Spinal cord (tissue), 10 donors: ENCODE data around the gene SGMS1. TPM values are rescaled to one million over a fixed set of nuclear protein-coding genes. Genes with fewer than 3 reads are reported as not detected.

Source experiments
- DNase-seq, 6 donors: peaks; one replicate each; pipeline versions ENCODE4 v3.0.0 to v3.0.0-alpha.2; 2013 to 2015; ENCODE audit warnings: low spot score in 6 of 6, low read depth in 4 of 6
- H3K27ac ChIP-seq: one replicate; pipeline ENCODE4 v1.5.1; 2013; ENCODE audit warnings: low read depth, low read length, control low read depth
- H3K27me3 ChIP-seq: one replicate; pipeline ENCODE4 v1.6.1; 2013; ENCODE audit warnings: low read length; ENCODE audit not compliant: control insufficient read depth, insufficient read depth
- H3K36me3 ChIP-seq: one replicate; pipeline ENCODE4 v1.6.1; 2013; ENCODE audit warnings: low read length; ENCODE audit not compliant: control insufficient read depth, insufficient read depth
- H3K4me1 ChIP-seq: one replicate; pipeline ENCODE4 v1.6.1; 2013; ENCODE audit warnings: low read length; ENCODE audit not compliant: control insufficient read depth, insufficient read depth
- H3K4me3 ChIP-seq: one replicate; pipeline ENCODE4 v1.5.1; 2013; ENCODE audit warnings: low read depth, low read length, control low read depth
- H3K9me3 ChIP-seq: one replicate; pipeline ENCODE4 v1.6.1; 2013; ENCODE audit warnings: low read length; ENCODE audit not compliant: control insufficient read depth, insufficient read depth
- WGBS: methylation state at CpG from one replicate; pipeline ENCODE4 v1.1.5; 2013; ENCODE audit warnings: missing lambda C conversion rate; ENCODE audit not compliant: insufficient coverage; 5-methylcytosine and 5-hydroxymethylcytosine counted together
- polyA plus RNA-seq, 2 donors: library from polyadenylated mRNA; unstranded; fragments of 120-200 nt; gene quantifications; one replicate each; pipeline ENCODE4 v1.2.1, GENCODE V29; 2013; ENCODE audit not compliant: insufficient read length in 2 of 2
- total RNA-seq, 2 donors: library from RNA; depleted of rRNA in 1 of 2; stranded (reverse); fragments of 120-200 nt in 1 of 2; fragments of >200 nt in 1 of 2; gene quantifications; one replicate each; pipeline versions ENCODE4 v1.2.3 to v1.2.4, GENCODE V29; 2013 to 2014
- donor health status: healthy.

The SGMS1 gene
- total and polyA plus RNA-seq, 4 donors, result 24.5 to 57.2 (median 40.5) TPM

DNA sequence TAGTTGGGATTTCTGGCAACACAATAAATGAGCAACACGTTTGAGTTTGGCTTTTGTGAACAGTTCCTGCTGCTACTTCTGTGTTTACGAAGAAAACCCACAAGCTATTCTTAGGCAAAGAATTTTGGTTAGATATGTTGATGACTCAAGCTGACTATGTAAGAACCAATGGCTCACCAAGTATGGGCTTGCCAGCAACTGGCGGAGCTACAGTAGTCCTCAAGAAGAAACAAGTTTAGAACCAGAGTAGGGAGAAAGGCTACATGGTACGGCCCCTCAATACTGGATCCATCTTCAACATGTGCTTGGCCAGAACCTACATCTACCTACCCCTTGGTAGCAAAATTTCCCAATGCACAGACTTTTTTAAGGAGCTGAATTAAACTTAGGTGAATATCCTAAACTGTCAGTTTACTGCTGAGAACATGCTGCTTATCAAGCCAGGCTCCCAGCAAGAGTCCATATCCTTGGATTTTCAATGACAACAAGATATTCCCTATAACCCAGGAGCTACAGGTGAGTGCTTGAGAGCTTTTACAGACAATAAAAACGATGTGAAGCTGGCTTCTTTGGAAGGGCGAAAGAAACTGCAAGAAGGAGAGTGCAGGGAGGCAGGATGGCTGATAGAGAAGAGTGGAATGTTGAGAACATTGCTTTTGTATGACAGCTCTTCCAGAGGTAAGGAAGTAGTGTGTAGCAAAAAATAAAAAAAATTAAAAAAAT is 298.1 kb downstream of the SGMS1 start:
- WGBS, result 87% methylated on average over 3 of the region's 6 CpGs
- Histone ChIP-seq H3K36me3 (no peaks in the 10 kb centered on the region), H3K27me3 (no peaks in the 10 kb centered on the region), H3K27ac (no peak overlapping the region), H3K4me1 (no peaks in the 10 kb centered on the region), H3K9me3 (no peaks in the 10 kb centered on the region), H3K4me3 (no peak overlapping the region)
- DNase-seq, result no peak

DNA sequence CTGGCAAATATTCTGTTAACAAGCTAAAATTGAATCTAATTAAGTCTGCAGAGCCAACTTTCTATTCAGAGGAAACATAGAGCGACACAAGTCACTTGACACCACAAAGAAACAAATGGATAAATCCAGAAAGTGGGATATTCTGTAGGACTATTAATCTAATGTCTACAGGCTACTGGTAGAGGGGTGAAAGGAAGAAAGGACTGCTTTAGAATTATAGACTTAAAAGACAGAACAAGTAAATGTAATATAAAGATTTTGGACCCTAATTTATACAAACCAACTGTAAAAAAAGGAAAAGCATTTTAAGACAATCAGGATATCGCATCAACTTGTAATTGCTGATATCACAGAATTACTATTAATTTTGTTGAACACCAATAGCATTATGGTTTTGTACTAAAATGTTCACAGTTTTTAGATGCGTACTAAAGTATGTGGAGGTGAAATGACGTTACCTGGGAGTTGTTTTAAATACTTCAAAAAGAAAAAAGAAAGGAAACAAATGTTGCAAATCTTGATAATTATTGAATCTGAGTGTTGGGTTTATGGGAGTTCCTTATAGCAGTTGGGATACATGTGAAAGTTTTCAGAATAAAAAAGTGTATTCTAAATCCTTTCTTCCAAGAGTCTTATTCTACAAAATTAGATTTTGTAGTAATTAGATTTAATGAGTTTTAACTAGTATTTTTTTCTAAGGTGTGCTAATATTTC is 298.9 kb downstream of the SGMS1 start:
- 100% methylated on average over 2 of the region's 4 CpGs for WGBS
- H3K4me3 ChIP-seq, result no peak overlapping the region
- no peaks in the 10 kb centered on the region for H3K9me3 ChIP-seq
- no peaks in the 10 kb centered on the region for H3K36me3 ChIP-seq
- no peaks in the 10 kb centered on the region for H3K27me3 ChIP-seq
- no peak for DNase-seq
- H3K4me1 ChIP-seq, result no peaks in the 10 kb centered on the region
- no peak overlapping the region for H3K27ac ChIP-seq

DNA sequence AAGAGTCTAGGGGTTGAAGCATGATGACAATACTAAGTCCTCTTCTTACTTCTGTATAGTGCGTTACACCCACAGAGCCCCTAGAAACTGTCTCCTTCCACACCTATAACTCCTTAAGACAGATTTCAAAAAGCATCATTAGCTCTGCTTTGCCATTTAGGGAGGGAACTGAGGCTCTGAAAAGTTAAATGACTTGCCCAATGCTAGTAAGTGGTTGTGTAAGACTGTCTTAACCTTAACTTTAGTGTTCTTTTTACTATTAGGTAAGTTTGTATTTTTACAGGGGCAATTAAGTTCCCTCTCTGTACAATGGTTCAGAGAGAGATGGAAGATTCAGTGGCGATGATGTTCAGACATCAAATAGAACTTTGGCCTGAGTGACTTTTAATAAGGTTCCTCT is 299.7 kb downstream of the SGMS1 start:
- H3K4me3 ChIP-seq, result no peak overlapping the region
- no peaks in the 10 kb centered on the region for H3K36me3 ChIP-seq
- H3K27me3 ChIP-seq, result no peaks in the 10 kb centered on the region
- no peak for DNase-seq
- H3K27ac ChIP-seq, result no peak overlapping the region
- no peaks in the 10 kb centered on the region for H3K4me1 ChIP-seq
- no peaks in the 10 kb centered on the region for H3K9me3 ChIP-seq
- WGBS, result no CpG with 5 or more reads among the region's 2 CpGs

DNA sequence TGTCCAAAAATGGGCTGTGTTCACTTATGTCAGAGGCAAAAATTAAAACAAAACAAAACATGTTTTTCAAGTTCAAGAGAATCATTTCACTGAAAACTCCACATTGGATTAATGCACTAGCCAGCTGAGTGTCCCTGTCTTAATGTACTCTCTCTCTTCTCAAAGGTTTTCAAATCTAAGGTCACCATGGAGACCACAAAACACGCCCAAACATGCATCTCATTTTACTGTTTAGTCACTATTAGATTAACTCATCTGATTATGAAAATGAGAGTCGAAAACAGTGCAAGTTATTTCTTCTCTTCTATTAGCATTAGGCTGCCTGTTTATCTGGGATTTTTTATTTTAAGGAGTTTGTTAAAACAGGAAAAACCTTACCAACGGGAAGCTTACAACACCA is 301.7 kb downstream of the SGMS1 start:
- Histone ChIP-seq H3K4me3 (no peak overlapping the region), H3K27me3 (no peaks in the 10 kb centered on the region), H3K4me1 (no peaks in the 10 kb centered on the region), H3K27ac (peak overlapping the region; percentile 25), H3K9me3 (no peaks in the 10 kb centered on the region), H3K36me3 (no peaks in the 10 kb centered on the region)
- WGBS, result no CpG with 5 or more reads among the region's 3 CpGs
- DNase-seq, result peak in 2 of 6 donors; percentile 42 to 50

DNA sequence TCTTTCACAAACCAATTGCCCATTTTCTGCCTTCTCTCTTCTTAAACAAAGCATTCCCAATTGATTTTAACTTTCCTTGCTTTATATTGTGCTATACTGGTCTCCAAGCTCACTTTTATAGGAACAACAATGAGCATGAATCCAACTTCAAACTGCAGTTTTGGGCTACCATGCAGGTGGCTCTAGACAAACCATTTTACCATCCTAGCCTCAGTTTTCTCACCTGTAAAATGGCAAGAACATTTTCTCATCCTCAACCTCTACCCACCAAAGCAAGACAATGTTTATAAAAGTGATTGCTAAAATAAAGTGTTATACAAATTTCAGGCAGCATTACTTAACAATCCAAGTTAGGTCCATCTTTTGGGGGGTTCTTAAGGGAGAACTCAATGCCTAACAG is 305.6 kb downstream of the SGMS1 start:
- Histone ChIP-seq H3K36me3 (no peaks in the 10 kb centered on the region), H3K4me1 (no peaks in the 10 kb centered on the region), H3K9me3 (no peaks in the 10 kb centered on the region), H3K27ac (no peak overlapping the region), H3K27me3 (no peaks in the 10 kb centered on the region), H3K4me3 (no peak overlapping the region)
- DNase-seq, result no peak

DNA sequence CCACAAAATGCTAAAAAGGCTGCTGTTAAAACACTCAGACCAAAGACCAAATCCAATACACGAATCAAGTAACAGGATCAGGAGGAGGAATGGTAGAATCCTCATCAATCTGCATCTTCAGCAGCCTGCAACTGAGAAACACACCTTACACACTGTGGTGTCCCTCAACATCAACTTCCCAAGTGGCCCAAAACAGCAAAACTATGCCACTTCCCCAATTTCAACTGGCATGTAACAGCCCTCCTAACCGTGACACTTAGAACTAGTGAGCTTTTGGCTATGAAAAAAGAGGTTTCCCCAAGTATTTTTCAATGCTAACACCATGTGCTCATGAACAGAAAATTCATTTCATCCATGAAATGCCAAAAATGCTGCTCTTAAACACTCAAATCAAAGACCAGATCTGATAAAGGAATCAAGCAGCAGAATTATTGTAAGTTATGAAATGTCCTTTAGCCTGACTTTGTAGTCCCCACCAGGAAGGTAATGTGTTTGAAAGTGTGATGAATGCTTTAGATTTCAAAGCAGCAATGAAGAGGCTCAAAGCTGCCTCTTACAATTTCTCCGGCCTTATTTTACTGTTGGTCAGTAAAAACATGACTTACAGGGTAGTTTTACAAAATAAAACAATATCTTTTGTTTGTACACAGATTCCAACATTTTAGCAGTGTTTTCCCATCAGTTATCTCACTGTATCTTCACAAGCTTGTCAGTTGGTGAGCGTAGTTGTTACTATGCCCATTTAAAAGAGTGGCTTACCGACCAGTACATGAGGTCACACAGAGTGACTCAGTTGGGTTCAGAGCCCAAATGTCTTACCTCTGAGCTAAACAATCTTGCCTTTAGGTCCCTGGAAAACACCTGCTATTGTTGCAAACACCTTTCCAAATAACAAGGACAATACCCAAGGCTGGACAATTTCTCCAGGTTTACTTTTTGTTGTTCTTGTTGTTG is 306.8 kb downstream of the SGMS1 start:
- 86% methylated on average over 3 of the region's 5 CpGs for WGBS

DNA sequence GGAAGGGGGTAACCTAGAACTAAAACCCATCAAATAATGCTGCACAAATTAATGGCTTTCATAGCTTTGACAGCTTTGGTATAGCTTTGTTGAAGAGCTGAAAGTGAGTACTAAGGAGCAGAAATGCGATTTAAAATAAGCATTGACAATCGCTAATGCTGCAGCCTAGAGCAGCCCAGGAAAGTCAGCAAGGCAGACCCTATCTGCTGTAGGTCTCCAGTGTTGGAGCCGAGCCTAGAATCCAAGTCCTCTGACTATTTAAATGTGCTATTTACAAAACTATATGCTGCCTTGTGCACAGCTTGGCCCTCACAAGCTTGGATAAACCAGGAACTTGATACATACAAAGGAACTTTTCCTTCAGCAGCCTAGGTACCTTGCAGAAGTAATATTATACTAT is 307.6 kb downstream of the SGMS1 start:
- Histone ChIP-seq H3K36me3 (no peaks in the 10 kb centered on the region), H3K9me3 (no peaks in the 10 kb centered on the region), H3K4me3 (no peak overlapping the region), H3K27ac (no peak overlapping the region), H3K27me3 (no peaks in the 10 kb centered on the region), H3K4me1 (no peaks in the 10 kb centered on the region)
- DNase-seq, result no peak
- WGBS, result 92% methylated on average over 3 of the region's 3 CpGs

More for the DNA sequence above, 306.8 kb downstream of the SGMS1 start:
- Histone ChIP-seq H3K36me3 (no peaks in the 10 kb centered on the region), H3K9me3 (no peaks in the 10 kb centered on the region), H3K27ac (no peak overlapping the region), H3K27me3 (no peaks in the 10 kb centered on the region), H3K4me3 (no peak overlapping the region), H3K4me1 (no peaks in the 10 kb centered on the region)
- no peak for DNase-seq

DNA sequence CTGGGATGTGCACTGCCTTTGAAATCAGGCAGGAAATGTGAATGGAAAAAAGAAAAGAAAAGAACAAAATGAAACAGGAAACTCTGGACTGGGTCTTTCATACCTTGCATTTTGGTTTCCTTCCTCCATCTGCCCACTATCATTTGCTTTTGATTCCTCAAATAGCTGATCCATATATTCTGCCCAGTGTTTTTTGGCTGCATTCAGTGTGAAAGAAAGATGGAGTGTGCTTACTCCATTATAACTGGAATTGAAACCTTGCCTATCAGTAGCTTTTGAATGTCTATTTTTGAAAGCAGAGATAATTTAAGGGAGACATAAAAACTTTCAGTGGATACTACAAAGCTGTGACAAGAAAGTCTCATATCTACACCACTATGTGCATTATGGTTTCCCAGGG is 308.3 kb downstream of the SGMS1 start:
- H3K9me3 ChIP-seq, result no peaks in the 10 kb centered on the region

DNA sequence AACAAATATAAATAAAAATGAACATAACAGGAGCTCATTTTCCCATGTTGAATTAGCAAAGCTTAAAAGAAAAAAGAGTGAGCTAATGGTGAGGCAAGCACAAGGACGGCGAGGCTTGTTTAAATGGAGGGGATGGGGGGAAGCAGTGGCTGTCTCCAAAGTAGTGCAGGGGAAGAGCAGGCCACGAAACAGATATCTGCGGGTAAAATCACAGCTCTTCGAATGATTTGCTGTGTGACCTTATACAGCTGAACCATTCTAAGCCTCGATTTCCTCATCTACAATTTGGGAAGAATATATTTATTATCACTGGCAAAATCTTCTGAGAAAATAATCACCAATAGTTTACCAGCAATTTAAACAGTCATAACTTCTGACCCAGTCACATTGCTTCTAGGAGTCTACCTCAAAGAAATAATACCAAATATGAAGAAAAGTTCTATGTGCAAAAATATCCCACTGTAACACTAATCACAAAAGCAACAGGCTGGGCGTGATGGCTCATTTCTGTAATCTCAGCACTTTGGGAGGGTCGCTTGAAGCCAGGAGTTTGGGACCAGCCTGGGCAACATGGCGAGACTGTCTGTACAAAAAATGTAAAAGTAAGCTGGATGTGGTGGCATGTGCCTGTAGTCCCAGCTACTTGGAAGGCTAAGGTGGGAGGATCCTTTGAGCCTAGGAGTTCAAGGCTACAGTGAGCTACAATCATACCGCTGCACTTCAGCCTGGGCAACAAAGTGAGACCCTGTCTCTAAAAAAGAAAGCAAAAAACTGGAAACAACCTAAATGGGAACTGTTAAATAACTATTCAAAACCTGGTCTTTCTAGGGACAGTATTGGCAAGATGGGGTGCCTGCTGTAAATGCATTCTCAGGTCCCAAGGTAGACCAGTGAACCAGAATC is 309.3 kb downstream of the SGMS1 start:
- no peak for DNase-seq
- H3K27me3 ChIP-seq, result no peaks in the 10 kb centered on the region
- H3K27ac ChIP-seq, result no peak overlapping the region
- H3K9me3 ChIP-seq, result no peaks in the 10 kb centered on the region
- 94% methylated on average over 6 of the region's 10 CpGs for WGBS
- peaks cover 4% of the 10 kb centered on the region for H3K36me3 ChIP-seq
- H3K4me3 ChIP-seq, result no peak overlapping the region
- no peaks in the 10 kb centered on the region for H3K4me1 ChIP-seq

More for the DNA sequence above, 308.3 kb downstream of the SGMS1 start:
- DNase-seq, result peak in 1 of 6 donors; percentile 65
- no peaks in the 10 kb centered on the region for H3K4me1 ChIP-seq
- H3K4me3 ChIP-seq, result no peak overlapping the region
- H3K36me3 ChIP-seq, result peaks cover 4% of the 10 kb centered on the region
- no peak overlapping the region for H3K27ac ChIP-seq
- H3K27me3 ChIP-seq, result no peaks in the 10 kb centered on the region
